Progenitor cell of endocrine pancreas (in vitro differentiated cells): ENCODE results near the gene TMEM150A. TPM values are rescaled to one million over a fixed set of nuclear protein-coding genes. Genes with fewer than 3 reads are reported as not detected.
"Not testable (repeated sequence)": the region's sequence is repeated elsewhere in the genome, so short reads cannot be mapped to it uniquely, and the experiment has no call there.

ENCODE experiments used
- DNase-seq: peaks from one replicate; pipeline ENCODE4 v3.0.0; 2021; ENCODE audit warnings: low spot score; ENCODE audit not compliant: unreplicated experiment
- H3K27ac Mint-ChIP-seq: 2 replicates; pipeline ENCODE4 v1.8.0; 2021; ENCODE audit warnings: mild to moderate bottlenecking, moderate library complexity, mixed read lengths
- H3K27me3 Mint-ChIP-seq: 2 replicates; pipeline ENCODE4 v1.8.0; 2021; ENCODE audit warnings: mixed read lengths
- H3K36me3 Mint-ChIP-seq: 2 replicates; pipeline ENCODE4 v1.8.0; 2022; ENCODE audit warnings: mixed read lengths; ENCODE audit not compliant: insufficient read depth
- H3K4me1 Mint-ChIP-seq: 2 replicates; pipeline ENCODE4 v1.8.0; 2021; ENCODE audit warnings: low read depth, mixed read lengths
- H3K4me3 Mint-ChIP-seq: 2 replicates; pipeline ENCODE4 v1.8.0; 2021; ENCODE audit warnings: low read depth, mild to moderate bottlenecking, moderate library complexity, mixed read lengths
- H3K9me3 Mint-ChIP-seq: 2 replicates; pipeline ENCODE4 v1.8.0; 2021; ENCODE audit warnings: low read depth, mixed read lengths
- CTCF ChIP-seq: fragments of 200-600 bp; sonication (generic); IDR thresholded peaks from one replicate; pipeline ENCODE4 v1.5.0; 2021; ENCODE audit warnings: antibody characterized with exemption, mild to moderate bottlenecking; ENCODE audit not compliant: unreplicated experiment
- total RNA-seq: library from RNA; stranded (reverse); gene quantifications from 2 replicates; pipeline ENCODE4 v1.2.1, GENCODE V29; 2021

Gene TMEM150A
- total RNA-seq, 1 donor from 2014 or later = 26.0 TPM

DNA sequence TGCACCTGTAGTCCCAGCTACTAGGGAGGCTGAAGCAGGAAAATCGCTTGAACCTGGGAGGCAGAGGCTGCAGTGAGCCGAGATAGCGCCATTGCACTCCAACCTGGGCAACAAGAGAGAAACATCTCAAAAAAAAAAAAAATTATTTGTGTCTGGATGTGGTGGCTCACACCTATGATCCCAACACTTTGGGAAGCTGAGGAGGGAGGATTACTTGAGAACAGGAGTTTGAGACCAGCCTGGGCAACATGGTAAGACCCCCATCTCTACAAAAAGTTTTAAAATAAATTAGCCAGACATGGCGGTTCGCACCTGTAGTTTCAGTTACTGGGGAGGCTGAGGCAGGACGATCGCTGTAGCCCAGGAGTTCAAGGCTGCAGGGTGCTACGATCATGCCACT, 26.8 kb downstream of the TMEM150A start:
- H3K27ac Mint-ChIP-seq = no peak overlapping the region
- H3K36me3 Mint-ChIP-seq = peaks cover 3% of the 10 kb centered on the region
- H3K9me3 Mint-ChIP-seq = no peaks in the 10 kb centered on the region
- no peak for DNase-seq
- H3K4me3 Mint-ChIP-seq = no peak overlapping the region
- peaks cover 4% of the 10 kb centered on the region for H3K27me3 Mint-ChIP-seq
- H3K4me1 Mint-ChIP-seq = peaks cover 27% of the 10 kb centered on the region
- no peak for TF ChIP-seq CTCF

- H3K27me3 Mint-ChIP-seq = peaks cover 13% of the 10 kb centered on the region
- no peak overlapping the region for H3K27ac Mint-ChIP-seq
- DNase-seq = no peak
- H3K4me3 Mint-ChIP-seq = no peak overlapping the region
- H3K4me1 Mint-ChIP-seq = no peaks in the 10 kb centered on the region
- TF ChIP-seq CTCF = no peak
- no peaks in the 10 kb centered on the region for H3K9me3 Mint-ChIP-seq
- no peaks in the 10 kb centered on the region for H3K36me3 Mint-ChIP-seq
These were observed 36.2 kb downstream of the TMEM150A start for GRCh38 chr2:85566265-85566664.

GRCh38 chr2:85564144-85564563, 38.3 kb downstream of the TMEM150A start:
- no peak for TF ChIP-seq CTCF
- H3K4me3 Mint-ChIP-seq = no peak overlapping the region
- no peak overlapping the region for H3K27ac Mint-ChIP-seq
- H3K36me3 Mint-ChIP-seq = no peaks in the 10 kb centered on the region
- no peaks in the 10 kb centered on the region for H3K27me3 Mint-ChIP-seq
- no peaks in the 10 kb centered on the region for H3K9me3 Mint-ChIP-seq
- no peak for DNase-seq
- H3K4me1 Mint-ChIP-seq = peaks cover 14% of the 10 kb centered on the region

DNA sequence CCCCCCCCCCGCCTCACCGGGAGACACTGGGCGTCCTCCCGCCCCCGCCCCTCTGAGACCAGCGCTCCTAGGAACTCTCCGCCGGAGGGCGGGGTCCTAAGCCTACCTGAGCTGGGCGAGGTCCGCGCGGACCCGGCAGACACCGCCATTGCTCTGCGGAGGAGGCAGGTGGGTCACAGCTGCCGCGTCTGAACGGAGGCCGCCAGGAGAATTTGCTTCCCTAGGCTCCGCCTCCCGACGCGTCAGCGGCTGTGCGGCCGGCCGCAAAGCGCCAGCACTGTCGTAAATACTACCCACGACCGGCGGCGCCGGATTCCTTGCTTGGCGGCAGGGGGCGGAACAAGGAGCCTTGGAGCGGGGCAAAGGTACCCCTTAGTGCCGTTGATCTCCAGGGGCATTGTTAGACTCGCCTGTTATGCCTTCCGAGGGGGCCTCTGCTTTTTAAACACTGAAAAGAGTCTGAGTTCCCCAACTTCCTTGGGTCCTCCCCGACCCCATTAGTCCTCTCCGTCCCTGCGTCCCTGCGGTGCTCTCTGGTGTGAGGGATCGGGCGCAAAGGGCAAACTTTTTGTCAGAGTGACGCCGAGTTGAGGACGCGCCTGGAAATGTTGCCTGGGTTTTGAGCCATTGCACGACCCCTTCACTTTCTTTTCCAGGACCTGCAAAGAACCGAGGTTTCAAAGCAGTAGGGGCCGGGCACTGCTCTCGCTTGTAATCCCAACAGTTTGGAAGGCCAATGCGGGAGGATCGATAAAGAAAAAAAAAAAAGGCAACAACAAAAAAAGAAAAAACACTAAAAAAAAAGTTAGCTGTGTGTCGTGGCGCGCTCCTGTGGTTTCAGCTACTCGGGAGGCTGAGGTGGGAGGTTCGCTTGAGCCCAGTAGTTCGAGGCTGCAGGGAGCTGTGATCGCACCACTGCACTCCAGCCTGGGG, 41.0 kb downstream of the TMEM150A start, which contains the start of gene GGCX:
Gene GGCX (minus strand): TSS at position 214 of the 933 bp plus-strand sequence. CDS start 65 bp downstream, at position 149.
- Mint-ChIP-seq H3K27ac (peak within 1 kb of the TSS; percentile 99), H3K4me3 (peak within 1 kb of the TSS; percentile 93), H3K4me1 (peaks cover 21% of the 10 kb centered on the region), H3K9me3 (no peaks in the 10 kb centered on the region), H3K36me3 (peaks cover 6% of the 10 kb centered on the region), H3K27me3 (no peaks in the 10 kb centered on the region)
- TF ChIP-seq CTCF = no peak
- peak; percentile 95 for DNase-seq

DNA sequence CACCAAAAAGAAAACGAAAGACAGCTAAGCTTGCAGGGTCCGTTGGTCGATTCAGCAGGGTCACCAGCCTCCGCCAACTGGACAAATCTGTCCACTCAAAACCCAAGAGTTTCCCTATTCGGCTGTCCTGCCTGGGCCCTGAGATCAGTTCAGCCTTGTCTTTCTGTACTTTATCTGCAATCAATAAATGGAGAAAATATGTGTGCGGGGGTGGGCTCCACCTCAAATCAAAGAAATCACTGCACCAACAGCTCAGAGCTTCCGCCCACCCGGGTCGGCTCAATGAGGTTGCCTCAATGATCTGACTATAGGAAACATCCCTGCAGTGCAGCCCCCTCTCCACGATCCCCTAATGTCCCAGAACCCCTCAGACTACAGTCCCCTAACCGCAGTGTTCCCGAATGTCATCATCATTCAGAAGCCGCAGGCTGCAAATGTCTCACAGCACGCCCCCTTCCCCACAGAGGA, 41.7 kb downstream of the TMEM150A start:
- H3K27ac Mint-ChIP-seq = peak overlapping the region; percentile 97
- no peaks in the 10 kb centered on the region for H3K27me3 Mint-ChIP-seq
- peaks cover 21% of the 10 kb centered on the region for H3K4me1 Mint-ChIP-seq
- H3K4me3 Mint-ChIP-seq = peak overlapping the region; percentile 93
- TF ChIP-seq CTCF = no peak
- H3K9me3 Mint-ChIP-seq = no peaks in the 10 kb centered on the region
- H3K36me3 Mint-ChIP-seq = peaks cover 8% of the 10 kb centered on the region
- DNase-seq = no peak

DNA sequence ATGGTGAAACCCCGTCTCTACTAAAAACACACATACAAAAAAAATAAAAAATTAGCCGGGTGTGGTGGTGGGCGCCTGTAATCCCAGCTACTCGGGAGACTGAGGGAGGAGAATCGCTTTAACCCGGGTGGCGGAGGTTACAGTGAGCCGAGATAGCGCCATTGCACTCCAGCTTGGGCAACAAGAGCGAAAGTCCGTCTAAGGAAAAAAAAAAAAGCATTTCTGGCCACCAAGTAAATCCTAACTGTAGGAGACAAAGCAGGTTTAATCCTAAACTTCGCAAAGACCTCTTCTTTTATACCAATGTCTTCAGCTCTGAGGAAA, 42.1 kb downstream of the TMEM150A start:
- Mint-ChIP-seq H3K27ac (peak overlapping the region; percentile 97), H3K4me1 (peaks cover 21% of the 10 kb centered on the region), H3K4me3 (peak overlapping the region; percentile 93)
- not testable (repeated sequence) for H3K27me3 Mint-ChIP-seq, H3K36me3 Mint-ChIP-seq, H3K9me3 Mint-ChIP-seq, DNase-seq
